CD14-positive monocyte (primary cell): Measurements from ENCODE around the gene SEC61G. TPM values are rescaled to one million over a fixed set of nuclear protein-coding genes. Genes with fewer than 3 reads are reported as not detected.

Experiments used
- DNase-seq, 3 donors: peaks; one replicate each; pipeline ENCODE4 v3.0.0-alpha.2; 2011 to 2022
- H2AFZ ChIP-seq: 2 replicates; pipeline ENCODE4 v1.6.0; 2012; ENCODE audit warnings: mild to moderate bottlenecking, low read depth, low read length, inconsistent platforms; ENCODE audit not compliant: insufficient read depth, poor library complexity, severe bottlenecking
- H3K27ac ChIP-seq, 2 donors: 1 replicate in 1 of 2; 2 replicates in 1 of 2; pipeline ENCODE4 v1.5.1; 2012 to 2013; ENCODE audit warnings: low read length in 2 of 2, control low read depth in 1 of 2, inconsistent platforms in 1 of 2, low read depth in 1 of 2, mild to moderate bottlenecking in 1 of 2
- H3K27me3 ChIP-seq, 2 donors: one replicate each; pipeline versions ENCODE4 v1.6.0 to v1.6.1; 2011 to 2013; ENCODE audit warnings: low read length in 2 of 2; ENCODE audit not compliant: control insufficient read depth in 2 of 2, insufficient read depth in 2 of 2
- H3K36me3 ChIP-seq, 2 donors: replicated peaks in 1 of 2; 1 replicate in 1 of 2; 2 replicates in 1 of 2; pipeline versions ENCODE4 v1.5.1 to v1.6.1; 2012 to 2013; ENCODE audit warnings: low read length in 2 of 2, control low read depth in 1 of 2, inconsistent platforms in 1 of 2, mild to moderate bottlenecking in 1 of 2; ENCODE audit not compliant: insufficient read depth in 2 of 2, control insufficient read depth in 1 of 2
- H3K4me1 ChIP-seq, 2 donors: 1 replicate in 1 of 2; 2 replicates in 1 of 2; pipeline versions ENCODE4 v1.5.1 to v1.6.1; 2012 to 2013; ENCODE audit warnings: low read length in 2 of 2, control low read depth in 1 of 2, inconsistent platforms in 1 of 2, mild to moderate bottlenecking in 1 of 2, moderate library complexity in 1 of 2; ENCODE audit not compliant: insufficient read depth in 2 of 2, control insufficient read depth in 1 of 2
- H3K4me2 ChIP-seq: replicated peaks from 2 replicates; pipeline ENCODE3; 2012; ENCODE audit warnings: low read length, moderate library complexity, mild to moderate bottlenecking; ENCODE audit not compliant: poor library complexity, severe bottlenecking; ENCODE audit errors: extremely low read depth
- H3K4me3 ChIP-seq, 3 experiments: fragments of 200-600 bp in 1 of 3; sonication (generic) in 1 of 3; replicated peaks in 1 of 3; 1 replicate in 2 of 3; 2 replicates in 1 of 3; pipeline ENCODE4 v1.5.1; 2011 to 2013; ENCODE audit warnings: low read length in 3 of 3, mild to moderate bottlenecking in 3 of 3, control low read depth in 2 of 3, low read depth in 2 of 3, inconsistent platforms in 1 of 3, moderate library complexity in 1 of 3
- H3K79me2 ChIP-seq: 2 replicates; pipeline ENCODE4 v1.6.0; 2012; ENCODE audit warnings: mild to moderate bottlenecking, control low read depth, inconsistent platforms, low read length, moderate library complexity; ENCODE audit not compliant: insufficient read depth
- H3K9ac ChIP-seq: 2 replicates; pipeline ENCODE4 v1.6.0; 2017; ENCODE audit warnings: low read length, mild to moderate bottlenecking; ENCODE audit not compliant: insufficient read depth, poor library complexity, severe bottlenecking
- H3K9me3 ChIP-seq, 2 donors: replicated peaks in 1 of 2; 1 replicate in 1 of 2; 2 replicates in 1 of 2; pipeline versions ENCODE4 v1.5.1 to v1.6.1; 2012 to 2013; ENCODE audit warnings: low read length in 2 of 2, control low read depth in 1 of 2; ENCODE audit not compliant: control insufficient read depth in 1 of 2, insufficient read depth in 1 of 2
- H4K20me1 ChIP-seq: 2 replicates; pipeline ENCODE4 v1.6.0; 2012; ENCODE audit warnings: mild to moderate bottlenecking, low read length, control low read depth, moderate library complexity; ENCODE audit not compliant: insufficient read depth
- H3K27ac Mint-ChIP-seq, 7 donors: one replicate each; pipeline ENCODE4 v1.8.0; 2020; ENCODE audit warnings: mild to moderate bottlenecking in 7 of 7, mixed read lengths in 7 of 7, moderate library complexity in 6 of 7, inconsistent platforms in 2 of 7
- H3K27me3 Mint-ChIP-seq, 3 donors: one replicate each; pipeline ENCODE4 v1.8.0; 2021 to 2022; ENCODE audit warnings: low read depth in 3 of 3, mild to moderate bottlenecking in 3 of 3, mixed read lengths in 3 of 3, moderate library complexity in 3 of 3, inconsistent platforms in 1 of 3
- H3K36me3 Mint-ChIP-seq, 2 donors: one replicate each; pipeline ENCODE4 v1.8.0; 2020; ENCODE audit warnings: mixed read lengths in 2 of 2, inconsistent platforms in 1 of 2, mild to moderate bottlenecking in 1 of 2
- H3K4me1 Mint-ChIP-seq: one replicate; pipeline ENCODE4 v1.8.0; 2020; ENCODE audit warnings: mild to moderate bottlenecking, mixed read lengths
- H3K4me3 Mint-ChIP-seq, 2 donors: one replicate each; pipeline ENCODE4 v1.8.0; 2020; ENCODE audit warnings: mild to moderate bottlenecking in 2 of 2, mixed read lengths in 2 of 2, moderate library complexity in 1 of 2
- H3K9me3 Mint-ChIP-seq, 7 donors: one replicate each; pipeline ENCODE4 v1.8.0; 2020 to 2022; ENCODE audit warnings: mixed read lengths in 7 of 7, mild to moderate bottlenecking in 6 of 7, moderate library complexity in 6 of 7, inconsistent platforms in 2 of 7
- CTCF ChIP-seq: fragments of 200-600 bp; IDR thresholded peaks from one replicate; pipeline ENCODE4 v1.8.0; 2022; ENCODE audit warnings: antibody characterized with exemption, mild to moderate bottlenecking
- WGBS: methylation state at CpG from one replicate; pipeline ENCODE4 v1.1.5; 2013; ENCODE audit warnings: missing lambda C conversion rate; ENCODE audit not compliant: insufficient coverage; 5-methylcytosine and 5-hydroxymethylcytosine counted together
- intact Hi-C, 2 donors: fragments of 100-400 bp; cut with micrococcal nuclease; formaldehyde crosslinking; loops; one replicate each; pipeline versions ENCODE4 v1.15.0 to v1.15.1; 2023
- polyA plus RNA-seq, 3 donors: library from polyadenylated mRNA; depleted of rRNA in 1 of 3; unstranded in 2 of 3; stranded (reverse) in 1 of 3; fragments of 300-500 nt in 2 of 3; fragments of >200 nt in 1 of 3; fragmentation: Illumina TruSeq in 2 of 3; gene quantifications; 1 replicate in 2 of 3; 2 replicates in 1 of 3; pipeline ENCODE4 v1.2.3, GENCODE V29; 2012 to 2021

The SEC61G gene
- polyA plus RNA-seq, 3 donors: 200 to 221 (median 213) TPM

- Histone ChIP-seq H3K4me1 (no peaks in the 10 kb centered on the region), H3K79me2 (no peaks in the 10 kb centered on the region), H3K27me3 (no peaks in the 10 kb centered on the region), H3K27ac (no peak overlapping the region), H3K9me3 (no peaks in the 10 kb centered on the region), H3K9ac (no peak overlapping the region), H4K20me1 (no peaks in the 10 kb centered on the region), H3K4me2 (no peak overlapping the region), H2AFZ (no peak overlapping the region), H3K4me3 (no peak overlapping the region), H3K36me3 (no peaks in the 10 kb centered on the region)
- TF ChIP-seq CTCF: no peak
- WGBS: 92% methylated on average over 3 of the region's 11 CpGs
- peaks cover 0 to 6% (median 0%) of the 10 kb centered on the region in 7 donors for H3K9me3 Mint-ChIP-seq
- no peak overlapping the region for H3K4me3 Mint-ChIP-seq
- H3K4me1 Mint-ChIP-seq: no peaks in the 10 kb centered on the region
- H3K27ac Mint-ChIP-seq: no peak overlapping the region
- peaks cover 2 to 10% (median 8%) of the 10 kb centered on the region in 3 donors for H3K27me3 Mint-ChIP-seq
- no peak for DNase-seq
- H3K36me3 Mint-ChIP-seq: no peaks in the 10 kb centered on the region
- intact Hi-C loops: no loop called here
Measured at GRCh38 chr7:54802114-54802513, 43.1 kb upstream of the SEC61G start.

DNA sequence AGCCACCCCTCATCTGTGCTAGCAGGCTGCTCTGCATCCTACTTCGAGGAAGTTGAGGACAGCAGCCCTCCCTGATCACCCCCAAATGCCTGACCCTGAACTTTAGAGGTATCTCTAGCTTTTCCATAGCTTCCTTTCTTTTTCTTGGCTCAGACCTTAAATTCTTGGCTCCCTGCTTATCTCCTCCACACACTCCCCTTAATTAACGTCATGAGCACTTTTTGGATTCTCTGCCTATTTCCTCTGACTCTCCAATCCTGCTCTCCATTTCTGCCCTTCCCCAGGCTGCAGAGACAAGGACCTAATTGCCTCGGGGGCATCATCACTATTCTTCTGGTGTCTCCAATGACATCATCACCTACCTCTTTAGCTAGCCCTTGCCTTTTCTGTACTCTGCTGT is 40.8 kb upstream of the SEC61G start:
- no peak overlapping the region for H3K27ac ChIP-seq
- H3K36me3 ChIP-seq: no peaks in the 10 kb centered on the region
- Mint-ChIP-seq H3K4me3 (no peak overlapping the region), H3K9me3 (peaks cover 0 to 3% (median 1%) of the 10 kb centered on the region in 7 donors), H3K36me3 (no peaks in the 10 kb centered on the region), H3K27me3 (peaks cover 2 to 10% (median 6%) of the 10 kb centered on the region in 3 donors), H3K27ac (peak overlapping the region in 1 of 7 donors; percentile 20), H3K4me1 (no peaks in the 10 kb centered on the region)
- DNase-seq: no peak
- intact Hi-C loops: no loop called here
- H2AFZ ChIP-seq: no peak overlapping the region
- no peaks in the 10 kb centered on the region for H3K79me2 ChIP-seq
- no peaks in the 10 kb centered on the region for H3K4me1 ChIP-seq
- TF ChIP-seq CTCF: no peak
- no peaks in the 10 kb centered on the region for H4K20me1 ChIP-seq
- H3K9ac ChIP-seq: no peak overlapping the region
- no peak overlapping the region for H3K4me3 ChIP-seq
- H3K27me3 ChIP-seq: no peaks in the 10 kb centered on the region
- H3K9me3 ChIP-seq: no peaks in the 10 kb centered on the region
- H3K4me2 ChIP-seq: no peak overlapping the region
- WGBS: 49% methylated on average over 3 of the region's 3 CpGs
